ENCODE results near the gene LRP1-AS. TPM values are rescaled to one million over a fixed set of nuclear protein-coding genes. Genes with fewer than 3 reads are reported as not detected.
A peak's percentile ranks its signal among the peaks of the same experiment; 100 is the strongest.

LRP1-AS gene
- total RNA-seq, 2 experiments from 2014 or later = not detected

DNA sequence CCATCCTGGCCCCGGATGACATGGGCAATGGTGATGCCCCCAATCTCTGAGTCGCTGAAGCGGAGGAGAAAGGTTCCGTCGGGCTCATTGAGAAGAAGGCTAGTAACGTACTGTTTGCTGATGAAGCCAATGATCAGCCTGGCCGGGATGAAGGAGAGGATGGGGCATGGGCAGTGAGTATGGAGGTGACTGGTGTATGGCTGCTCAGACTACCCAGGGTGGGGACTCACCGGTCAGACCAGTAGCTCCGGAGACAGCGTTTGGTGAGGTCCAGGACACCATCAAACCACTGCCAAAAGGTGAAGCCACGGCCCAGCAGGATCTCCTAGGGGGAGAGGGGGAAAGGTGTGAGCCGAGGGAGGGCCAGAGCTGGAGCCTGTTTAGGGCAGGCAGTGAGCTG, 47.7 kb downstream of the LRP1-AS start:
- Mint-ChIP-seq H3K4me1 (ENCODE audit: low read depth) (peaks cover 40% of the 10 kb centered on the region), H3K27me3 (no peaks in the 10 kb centered on the region), H3K27ac (peak overlapping the region; percentile 71), H3K9me3 (no peaks in the 10 kb centered on the region), H3K36me3 (ENCODE audit: low read depth) (peaks cover 86% of the 10 kb centered on the region), H3K4me3 (no peak overlapping the region)
- Histone ChIP-seq H3K4me3 (ENCODE audit: low read length) (no peak overlapping the region), H3K27me3 (ENCODE audit: control insufficient read depth in 1 of 2, insufficient read depth in 2 of 2, low read length in 2 of 2) (no peaks in the 10 kb centered on the region), H3K4me1 (ENCODE audit: insufficient read depth, low read length) (peaks cover 19% of the 10 kb centered on the region), H3K27ac (ENCODE audit: low read depth in 1 of 2, low read length in 2 of 2) (no peak overlapping the region), H3K9me3 (ENCODE audit: control insufficient read depth in 1 of 2, insufficient read depth in 1 of 2, low read length in 2 of 2) (no peaks in the 10 kb centered on the region), H3K36me3 (ENCODE audit: insufficient read depth, low read length) (peaks cover 79% of the 10 kb centered on the region)
- TF ChIP-seq, protein P1, sequence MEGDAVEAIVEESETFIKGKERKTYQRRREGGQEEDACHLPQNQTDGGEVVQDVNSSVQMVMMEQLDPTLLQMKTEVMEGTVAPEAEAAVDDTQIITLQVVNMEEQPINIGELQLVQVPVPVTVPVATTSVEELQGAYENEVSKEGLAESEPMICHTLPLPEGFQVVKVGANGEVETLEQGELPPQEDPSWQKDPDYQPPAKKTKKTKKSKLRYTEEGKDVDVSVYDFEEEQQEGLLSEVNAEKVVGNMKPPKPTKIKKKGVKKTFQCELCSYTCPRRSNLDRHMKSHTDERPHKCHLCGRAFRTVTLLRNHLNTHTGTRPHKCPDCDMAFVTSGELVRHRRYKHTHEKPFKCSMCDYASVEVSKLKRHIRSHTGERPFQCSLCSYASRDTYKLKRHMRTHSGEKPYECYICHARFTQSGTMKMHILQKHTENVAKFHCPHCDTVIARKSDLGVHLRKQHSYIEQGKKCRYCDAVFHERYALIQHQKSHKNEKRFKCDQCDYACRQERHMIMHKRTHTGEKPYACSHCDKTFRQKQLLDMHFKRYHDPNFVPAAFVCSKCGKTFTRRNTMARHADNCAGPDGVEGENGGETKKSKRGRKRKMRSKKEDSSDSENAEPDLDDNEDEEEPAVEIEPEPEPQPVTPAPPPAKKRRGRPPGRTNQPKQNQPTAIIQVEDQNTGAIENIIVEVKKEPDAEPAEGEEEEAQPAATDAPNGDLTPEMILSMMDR (IDR thresholded peaks at IDR 0.05) = no peak
- no peak for ATAC-seq (ENCODE audit: poor library complexity)
- ChIA-PET POLR2A (interaction anchor here (0.7 to 14.4 kb wide), 3 partner anchors 8 to 11 kb away, joined by 3 to 344 read pairs (median 20); partner anchors contain the start of genes NAB2 and STAT6), CTCF (interaction anchor here (2.0 kb wide), 1 partner anchor 12 kb away, joined by 8 read pairs; no protein-coding TSS in a partner anchor)
- no peak for DNase-seq
- intact Hi-C loops (cut with DNase I, micrococcal nuclease) = no loop called here

DNA sequence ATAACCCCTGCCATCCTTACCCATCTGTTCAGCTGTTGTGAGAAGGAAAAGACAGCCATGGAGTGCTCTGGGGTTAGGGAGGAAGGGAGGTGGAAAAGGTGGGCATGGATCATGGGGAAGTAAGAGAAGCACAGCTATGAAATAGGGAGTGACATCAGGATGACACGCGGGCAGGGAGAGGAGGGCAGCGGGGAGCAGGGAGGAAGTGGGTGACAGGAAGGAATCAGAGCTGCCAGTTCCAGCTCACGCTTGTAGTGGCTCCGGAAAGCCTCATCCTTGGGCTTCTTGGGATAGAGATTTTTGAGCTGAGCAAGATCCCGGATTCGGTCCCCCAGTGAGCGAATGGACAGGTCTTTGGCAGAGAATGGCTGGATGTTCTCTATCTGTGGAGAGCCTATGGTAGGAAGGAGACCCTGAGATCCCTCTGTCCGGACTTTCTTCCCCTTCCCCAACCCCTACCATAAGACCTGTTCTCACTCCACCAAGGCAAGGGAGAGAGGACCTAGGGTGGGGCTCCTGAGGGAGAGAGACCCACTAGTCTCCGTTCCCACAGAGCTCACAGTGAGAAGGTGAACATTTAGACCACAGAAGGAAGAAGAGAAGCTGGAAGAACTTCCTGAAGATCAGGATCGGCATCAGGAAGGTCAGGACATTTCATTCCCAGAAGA, 48.2 kb downstream of the LRP1-AS start:
- Histone ChIP-seq H3K27me3 (ENCODE audit: control insufficient read depth in 1 of 2, insufficient read depth in 2 of 2, low read length in 2 of 2) (no peaks in the 10 kb centered on the region), H3K36me3 (ENCODE audit: insufficient read depth, low read length) (peaks cover 78% of the 10 kb centered on the region), H3K4me1 (ENCODE audit: insufficient read depth, low read length) (peaks cover 21% of the 10 kb centered on the region), H3K27ac (ENCODE audit: low read depth in 1 of 2, low read length in 2 of 2) (no peak overlapping the region), H3K9me3 (ENCODE audit: control insufficient read depth in 1 of 2, insufficient read depth in 1 of 2, low read length in 2 of 2) (no peaks in the 10 kb centered on the region), H3K4me3 (ENCODE audit: low read length) (no peak overlapping the region)
- TF ChIP-seq, protein P1 (IDR thresholded peaks at IDR 0.05) = no peak
- ATAC-seq (ENCODE audit: poor library complexity) (no peak), DNase-seq (no peak)
- H3K9me3 Mint-ChIP-seq = no peaks in the 10 kb centered on the region
- H3K4me1 Mint-ChIP-seq (ENCODE audit: low read depth) = peaks cover 40% of the 10 kb centered on the region
- CTCF ChIA-PET = interaction anchor here (2.0 kb wide), 1 partner anchor 13 kb away, joined by 8 read pairs; no protein-coding TSS in a partner anchor
- intact Hi-C loops (cut with DNase I, micrococcal nuclease) = no loop called here
- no peak overlapping the region for H3K4me3 Mint-ChIP-seq
- H3K27ac Mint-ChIP-seq = peak overlapping the region; percentile 71
- peaks cover 86% of the 10 kb centered on the region for H3K36me3 Mint-ChIP-seq (ENCODE audit: low read depth)
- no peaks in the 10 kb centered on the region for H3K27me3 Mint-ChIP-seq
- POLR2A ChIA-PET = interaction anchor here (0.6 to 14.4 kb wide), 6 partner anchors 8 to 374 kb away, joined by 3 to 344 read pairs (median 4); partner anchors contain the start of genes NAB2, NACA, NEMP1 and STAT6

DNA sequence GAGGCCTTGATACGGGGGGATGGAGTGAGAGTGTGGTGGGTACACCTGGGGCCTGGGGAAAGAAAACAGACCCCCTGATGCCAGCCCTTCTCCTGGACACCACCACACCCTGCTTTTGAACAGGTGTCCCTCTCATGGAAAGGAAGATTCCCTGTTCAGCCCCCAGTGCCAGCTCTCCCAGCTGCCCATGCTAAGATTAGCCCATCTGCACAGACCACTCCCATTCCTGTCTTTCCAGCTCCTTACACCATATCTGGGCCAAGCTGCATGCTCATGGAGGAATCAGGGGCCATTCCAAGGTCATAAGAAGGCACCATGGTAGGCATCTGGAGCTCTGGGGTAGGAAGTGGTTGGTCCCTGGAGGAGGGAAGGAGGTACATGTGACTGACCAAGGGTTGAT, 48.9 kb downstream of the LRP1-AS start:
- peaks cover 40% of the 10 kb centered on the region for H3K4me1 Mint-ChIP-seq (ENCODE audit: low read depth)

More for the DNA sequence above, 48.9 kb downstream of the LRP1-AS start:
- DNase-seq (no peak), ATAC-seq (ENCODE audit: poor library complexity) (no peak)
- Mint-ChIP-seq H3K27ac (peak overlapping the region; percentile 44), H3K27me3 (no peaks in the 10 kb centered on the region), H3K36me3 (ENCODE audit: low read depth) (peaks cover 84% of the 10 kb centered on the region), H3K9me3 (no peaks in the 10 kb centered on the region), H3K4me3 (no peak overlapping the region)
- H3K36me3 ChIP-seq (ENCODE audit: insufficient read depth, low read length) = peaks cover 73% of the 10 kb centered on the region
- intact Hi-C loops (cut with DNase I, micrococcal nuclease) = no loop called here
- H3K4me1 ChIP-seq (ENCODE audit: insufficient read depth, low read length) = peaks cover 25% of the 10 kb centered on the region
- no peak overlapping the region for H3K4me3 ChIP-seq (ENCODE audit: low read length)
- TF ChIP-seq, protein P1 (IDR thresholded peaks at IDR 0.05) = no peak
- no peaks in the 10 kb centered on the region for H3K27me3 ChIP-seq (ENCODE audit: control insufficient read depth in 1 of 2, insufficient read depth in 2 of 2, low read length in 2 of 2)
- POLR2A ChIA-PET = interaction anchor here (0.6 to 14.4 kb wide), 8 partner anchors 9 to 701 kb away, joined by 3 to 344 read pairs (median 4); partner anchors contain the start of genes NAB2, NACA, NEMP1 and STAT6
- H3K9me3 ChIP-seq (ENCODE audit: control insufficient read depth in 1 of 2, insufficient read depth in 1 of 2, low read length in 2 of 2) = no peaks in the 10 kb centered on the region
- CTCF ChIA-PET = interaction anchor here (1.1 to 2.0 kb wide), 2 partner anchors 14 to 29 kb away, joined by 3 to 8 read pairs; no protein-coding TSS in a partner anchor
- peak overlapping the region in 1 of 2 donors; percentile 14 for H3K27ac ChIP-seq (ENCODE audit: low read depth in 1 of 2, low read length in 2 of 2)
